ENCODE results near the gene CWC15. TPM values are rescaled to one million over a fixed set of nuclear protein-coding genes. Genes with fewer than 3 reads are reported as not detected.
"Not testable (repeated sequence)": the region's sequence is repeated elsewhere in the genome, so short reads cannot be mapped to it uniquely, and the experiment has no call there.

The CWC15 gene
- total RNA-seq (2014; rRNA removed; shearing (Covaris generic); ENCODE audit: low replicate concordance): 30.4 and 39.0 TPM in 2 replicates

GRCh38 chr11:94973099-94973968 is at the start of gene CWC15, which contains the start of gene KDM4D:
CWC15 (minus strand) TSS chr11:94973556; CDS start chr11:94972185, 1,371 bp downstream.
KDM4D (plus strand) TSS chr11:94973709; CDS start chr11:94997373, 23,664 bp downstream.
- peak; percentile 79 for DNase-seq (ENCODE audit: low read depth)
- in situ Hi-C loops (cut with HindIII; ENCODE audit: low pct_unique_long_range_greater_than_20kb, low sequenced_read_pairs): no loop called here

- DNase-seq (ENCODE audit: low read depth); in situ Hi-C loops (cut with HindIII; ENCODE audit: low pct_unique_long_range_greater_than_20kb, low sequenced_read_pairs): not testable (repeated sequence)
These were observed 48.1 kb upstream of the CWC15 start for GRCh38 chr11:95021468-95021867.

GRCh38 chr11:95016139-95016538 is 42.8 kb upstream of the CWC15 start:
- in situ Hi-C loops (cut with HindIII; ENCODE audit: low pct_unique_long_range_greater_than_20kb, low sequenced_read_pairs): no loop called here
- no peak for DNase-seq (ENCODE audit: low read depth)

- in situ Hi-C loops (cut with HindIII; ENCODE audit: low pct_unique_long_range_greater_than_20kb, low sequenced_read_pairs): no loop called here
These were observed 40.9 kb upstream of the CWC15 start for GRCh38 chr11:95014184-95014821.

GRCh38 chr11:95011376-95011775 is 38.0 kb upstream of the CWC15 start:
- in situ Hi-C loops (cut with HindIII; ENCODE audit: low pct_unique_long_range_greater_than_20kb, low sequenced_read_pairs): no loop called here
- DNase-seq (ENCODE audit: low read depth): no peak

More at GRCh38 chr11:95014184-95014821, 40.9 kb upstream of the CWC15 start:
- no peak for DNase-seq (ENCODE audit: low read depth)

- in situ Hi-C loops (cut with HindIII; ENCODE audit: low pct_unique_long_range_greater_than_20kb, low sequenced_read_pairs): no loop called here
- DNase-seq (ENCODE audit: low read depth): no peak
These were observed 32.3 kb upstream of the CWC15 start for GRCh38 chr11:95005642-95006041.

- in situ Hi-C loops (cut with HindIII; ENCODE audit: low pct_unique_long_range_greater_than_20kb, low sequenced_read_pairs): no loop called here
These were observed 30.4 kb upstream of the CWC15 start for GRCh38 chr11:95003716-95004115.

GRCh38 chr11:94998285-94998684 is 24.9 kb upstream of the CWC15 start:
- in situ Hi-C loops (cut with HindIII; ENCODE audit: low pct_unique_long_range_greater_than_20kb, low sequenced_read_pairs): no loop called here
- no peak for DNase-seq (ENCODE audit: low read depth)

More at GRCh38 chr11:95003716-95004115, 30.4 kb upstream of the CWC15 start:
- DNase-seq (ENCODE audit: low read depth): no peak

GRCh38 chr11:94997437-94997836 is 24.1 kb upstream of the CWC15 start:
- in situ Hi-C loops (cut with HindIII; ENCODE audit: low pct_unique_long_range_greater_than_20kb, low sequenced_read_pairs): no loop called here

GRCh38 chr11:94993400-94993943 is 20.1 kb upstream of the CWC15 start:
- in situ Hi-C loops (cut with HindIII; ENCODE audit: low pct_unique_long_range_greater_than_20kb, low sequenced_read_pairs): no loop called here
- no peak for DNase-seq (ENCODE audit: low read depth)

More at GRCh38 chr11:94997437-94997836, 24.1 kb upstream of the CWC15 start:
- no peak for DNase-seq (ENCODE audit: low read depth)

GRCh38 chr11:94988748-94989147 is 15.4 kb upstream of the CWC15 start:
- in situ Hi-C loops (cut with HindIII; ENCODE audit: low pct_unique_long_range_greater_than_20kb, low sequenced_read_pairs): no loop called here
- no peak for DNase-seq (ENCODE audit: low read depth)

GRCh38 chr11:94987378-94987777 is 14.0 kb upstream of the CWC15 start:
- DNase-seq (ENCODE audit: low read depth): no peak
- in situ Hi-C loops (cut with HindIII; ENCODE audit: low pct_unique_long_range_greater_than_20kb, low sequenced_read_pairs): no loop called here

- in situ Hi-C loops (cut with HindIII; ENCODE audit: low pct_unique_long_range_greater_than_20kb, low sequenced_read_pairs): no loop called here
These were observed 2.2 kb upstream of the CWC15 start for GRCh38 chr11:94975599-94975998.

GRCh38 chr11:94974178-94974577 is 822 bp upstream of the CWC15 start:
- in situ Hi-C loops (cut with HindIII; ENCODE audit: low pct_unique_long_range_greater_than_20kb, low sequenced_read_pairs): no loop called here

More at GRCh38 chr11:94975599-94975998, 2.2 kb upstream of the CWC15 start:
- no peak for DNase-seq (ENCODE audit: low read depth)

GRCh38 chr11:94972700-94973098 is 657 bp downstream of the CWC15 start:
- in situ Hi-C loops (cut with HindIII; ENCODE audit: low pct_unique_long_range_greater_than_20kb, low sequenced_read_pairs): no loop called here
- DNase-seq (ENCODE audit: low read depth): no peak

More at GRCh38 chr11:94974178-94974577, 822 bp upstream of the CWC15 start:
- no peak for DNase-seq (ENCODE audit: low read depth)

- in situ Hi-C loops (cut with HindIII; ENCODE audit: low pct_unique_long_range_greater_than_20kb, low sequenced_read_pairs): no loop called here
- DNase-seq (ENCODE audit: low read depth): no peak
These were observed 4.9 kb downstream of the CWC15 start for GRCh38 chr11:94968334-94968958.

- in situ Hi-C loops (cut with HindIII; ENCODE audit: low pct_unique_long_range_greater_than_20kb, low sequenced_read_pairs): no loop called here
- DNase-seq (ENCODE audit: low read depth): no peak
These were observed 8.4 kb downstream of the CWC15 start for GRCh38 chr11:94964934-94965333.

GRCh38 chr11:94961255-94961654 is 12.1 kb downstream of the CWC15 start:
- DNase-seq (ENCODE audit: low read depth): no peak
- in situ Hi-C loops (cut with HindIII; ENCODE audit: low pct_unique_long_range_greater_than_20kb, low sequenced_read_pairs): no loop called here

Measured in Caki2 (cell line).